AG09319 (cell line): Measurements from ENCODE around the gene ATP13A3.
"Not testable (repeated sequence)": the region's sequence is repeated elsewhere in the genome, so short reads cannot be mapped to it uniquely, and the experiment has no call there.

Source experiments
- DNase-seq: peaks from one replicate; pipeline ENCODE4 v3.0.0-alpha.2; 2010; ENCODE audit warnings: low read depth; ENCODE audit errors: extremely low read depth
- CTCF ChIP-seq: IDR thresholded peaks from 2 replicates; pipeline ENCODE4 v1.5.1; 2011; ENCODE audit warnings: low read depth, mild to moderate bottlenecking, inconsistent platforms, low read length, moderate library complexity

ATP13A3 gene

GRCh38 chr3:194521510-194522260 lies 34.9 kb upstream of the ATP13A3 start:
- no peak for TF ChIP-seq CTCF
- no peak for DNase-seq

GRCh38 chr3:194520682-194521162 lies 33.9 kb upstream of the ATP13A3 start:
- DNase-seq = not testable (repeated sequence)

GRCh38 chr3:194520201-194520600 lies 33.4 kb upstream of the ATP13A3 start:
- not testable (repeated sequence) for DNase-seq

GRCh38 chr3:194518652-194519051 lies 31.9 kb upstream of the ATP13A3 start:
- no peak for DNase-seq
- no peak for TF ChIP-seq CTCF

- no peak for DNase-seq
- no peak for TF ChIP-seq CTCF
Observed at GRCh38 chr3:194517333-194517732, 30.5 kb upstream of the ATP13A3 start.

GRCh38 chr3:194514626-194515025 lies 27.8 kb upstream of the ATP13A3 start:
- TF ChIP-seq CTCF = no peak
- no peak for DNase-seq

- DNase-seq = no peak
- TF ChIP-seq CTCF = no peak
Observed at GRCh38 chr3:194512895-194513601, 26.2 kb upstream of the ATP13A3 start.

- no peak for DNase-seq
- no peak for TF ChIP-seq CTCF
Observed at GRCh38 chr3:194508491-194509453, 22.0 kb upstream of the ATP13A3 start.
